Uterus (tissue), 2 donors: ENCODE data around the gene PLK5.

Experiments
- CTCF ChIP-seq, 4 experiments: fragments of 200-600 bp in 2 of 4; fragments of 450-650 bp in 2 of 4; sonication (generic) in 2 of 4; IDR thresholded peaks; one replicate each; pipeline ENCODE4 v1.5.1; 2016 to 2019; ENCODE audit warnings: antibody characterized with exemption in 4 of 4, mild to moderate bottlenecking in 2 of 4, moderate library complexity in 1 of 4
- POLR2A ChIP-seq, 2 donors: fragments of 450-650 bp; IDR thresholded peaks; one replicate each; pipeline ENCODE4 v1.6.1; 2016; ENCODE audit warnings: antibody characterized with exemption in 2 of 2, mild to moderate bottlenecking in 1 of 2, moderate library complexity in 1 of 2

- peak in 3 of 4 experiments; percentile 9 to 21 (median 12) for TF ChIP-seq CTCF (IDR thresholded peaks at IDR 0.05)
- peak in 1 of 2 donors; percentile 76 for TF ChIP-seq POLR2A (IDR thresholded peaks at IDR 0.05)
Measured at GRCh38 chr19:1523412-1524286, at the start of gene PLK5.
